GM18951 (cell line): ENCODE measurements around the gene TBL2.

Source experiments
- POLR2A ChIP-seq: IDR thresholded peaks from 4 replicates; pipeline ENCODE4 v1.6.1; 2011; ENCODE audit warnings: mild to moderate bottlenecking; ENCODE audit not compliant: insufficient read length, insufficient read depth; ENCODE audit errors: extremely low read depth
- in situ Hi-C: fragments of 300-500 bp; cut with MboI; formaldehyde crosslinking; loops from one replicate; pipeline ENCODE4 v1.12.0; 2022; ENCODE audit warnings: low sequenced_read_pairs, mixed read lengths, inconsistent platforms; ENCODE audit not compliant: unreplicated experiment

The TBL2 gene, protein sequence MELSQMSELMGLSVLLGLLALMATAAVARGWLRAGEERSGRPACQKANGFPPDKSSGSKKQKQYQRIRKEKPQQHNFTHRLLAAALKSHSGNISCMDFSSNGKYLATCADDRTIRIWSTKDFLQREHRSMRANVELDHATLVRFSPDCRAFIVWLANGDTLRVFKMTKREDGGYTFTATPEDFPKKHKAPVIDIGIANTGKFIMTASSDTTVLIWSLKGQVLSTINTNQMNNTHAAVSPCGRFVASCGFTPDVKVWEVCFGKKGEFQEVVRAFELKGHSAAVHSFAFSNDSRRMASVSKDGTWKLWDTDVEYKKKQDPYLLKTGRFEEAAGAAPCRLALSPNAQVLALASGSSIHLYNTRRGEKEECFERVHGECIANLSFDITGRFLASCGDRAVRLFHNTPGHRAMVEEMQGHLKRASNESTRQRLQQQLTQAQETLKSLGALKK

DNA sequence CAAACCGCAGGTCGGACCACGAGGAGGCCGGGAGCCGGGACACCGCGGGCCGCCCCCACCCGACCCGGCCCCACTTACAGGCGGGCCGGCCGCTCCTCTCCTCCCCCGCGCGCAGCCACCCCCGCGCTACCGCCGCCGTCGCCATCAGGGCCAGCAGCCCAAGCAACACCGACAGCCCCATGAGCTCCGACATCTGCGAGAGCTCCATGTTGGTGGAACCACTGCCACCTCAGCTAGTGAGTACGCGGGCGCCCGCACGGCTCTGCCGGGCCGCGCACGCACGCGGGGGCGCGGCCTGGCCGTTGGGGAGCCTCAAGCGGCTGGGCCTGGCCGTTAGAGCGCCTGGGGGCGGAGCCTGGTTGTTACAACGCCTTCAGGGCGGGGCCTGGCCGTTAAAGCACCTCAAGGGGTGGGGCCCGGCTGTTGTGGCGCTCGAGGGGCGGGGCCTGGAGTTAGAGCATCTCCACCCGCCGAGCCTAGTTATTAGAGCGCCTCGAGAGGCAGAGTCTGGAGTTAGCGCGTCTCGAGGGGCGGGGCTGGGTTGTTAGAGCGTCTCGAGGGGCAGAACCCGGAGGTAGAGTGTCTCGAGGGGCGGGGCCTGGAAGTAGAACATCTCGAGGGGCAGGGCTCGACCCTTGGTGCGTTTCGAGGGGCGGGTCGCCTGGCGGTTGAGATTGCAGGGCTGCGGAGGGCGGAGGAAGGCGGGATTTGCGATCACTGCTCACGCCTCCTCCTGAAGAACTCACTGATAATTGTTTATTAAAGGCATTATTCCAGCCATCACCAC, at the start of gene TBL2:
TBL2 (minus strand) TSS at position 238 of the 787 bp plus-strand sequence; CDS start at position 208, 30 bp downstream.
- TF ChIP-seq POLR2A, result peak; percentile 98
- in situ Hi-C loops, result no loop called here

DNA sequence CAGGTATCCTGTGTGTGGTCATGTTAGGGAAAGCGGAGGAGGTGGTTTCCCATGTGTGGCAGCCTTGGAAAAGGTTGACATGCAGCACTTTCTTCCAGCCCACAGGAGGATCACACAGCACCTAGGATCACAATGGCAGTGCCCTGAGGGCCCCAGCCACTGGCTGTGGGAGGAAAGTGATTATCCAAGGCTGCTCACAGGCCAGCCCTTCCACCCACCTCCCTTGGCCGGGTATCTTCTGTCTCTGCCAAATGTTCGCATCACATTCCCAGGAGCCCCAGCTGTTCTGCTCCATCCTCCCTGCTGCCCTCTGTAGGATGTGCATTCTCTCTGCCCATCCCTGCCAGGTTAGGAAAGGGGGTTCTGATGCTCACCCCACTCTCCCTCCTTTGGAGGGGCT, 48.4 kb upstream of the TBL2 start:
- in situ Hi-C loops, result no loop called here
- TF ChIP-seq POLR2A, result no peak

DNA sequence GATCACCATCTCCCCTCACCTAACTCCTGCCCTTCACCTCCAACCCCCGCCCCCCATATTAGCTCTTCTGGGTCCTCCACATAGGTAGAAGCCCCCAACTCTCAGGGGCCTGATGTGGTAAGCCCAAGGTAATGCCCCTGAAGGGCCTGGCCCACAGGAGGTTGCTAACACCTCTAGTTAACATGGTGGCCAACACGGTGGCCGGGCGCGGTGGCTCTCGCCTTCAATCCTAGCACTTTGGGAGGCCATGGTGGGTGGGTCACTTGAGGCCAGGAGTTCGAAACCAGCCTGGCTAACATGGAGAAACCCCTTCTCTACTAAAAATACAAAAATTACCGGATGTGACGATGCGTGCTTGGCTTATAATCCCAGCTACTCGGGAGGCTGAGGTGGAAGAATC, 46.9 kb upstream of the TBL2 start:
- in situ Hi-C loops, result no loop called here
- TF ChIP-seq POLR2A, result no peak

DNA sequence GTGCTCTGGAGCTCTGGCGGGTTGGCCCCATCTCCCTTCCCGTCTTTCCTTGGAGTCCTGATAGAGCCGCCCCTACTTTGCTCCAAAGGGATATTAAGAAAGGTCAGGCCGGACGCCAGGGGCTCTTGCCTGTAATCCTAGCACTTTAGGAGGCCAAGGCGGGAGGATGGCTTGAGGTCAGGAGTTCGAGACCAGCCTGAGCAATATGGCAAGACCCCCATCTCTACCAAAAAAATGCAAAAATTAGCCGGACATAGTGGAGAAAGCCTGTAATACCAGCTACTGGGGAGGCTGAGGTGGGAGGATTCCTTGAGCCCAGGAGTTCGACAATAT, 46.3 kb upstream of the TBL2 start:
- no peak for TF ChIP-seq POLR2A
- in situ Hi-C loops, result loop anchor here (25.0 kb wide), 1 partner anchor 238 kb away; the partner anchor contains the start of gene TMEM270

DNA sequence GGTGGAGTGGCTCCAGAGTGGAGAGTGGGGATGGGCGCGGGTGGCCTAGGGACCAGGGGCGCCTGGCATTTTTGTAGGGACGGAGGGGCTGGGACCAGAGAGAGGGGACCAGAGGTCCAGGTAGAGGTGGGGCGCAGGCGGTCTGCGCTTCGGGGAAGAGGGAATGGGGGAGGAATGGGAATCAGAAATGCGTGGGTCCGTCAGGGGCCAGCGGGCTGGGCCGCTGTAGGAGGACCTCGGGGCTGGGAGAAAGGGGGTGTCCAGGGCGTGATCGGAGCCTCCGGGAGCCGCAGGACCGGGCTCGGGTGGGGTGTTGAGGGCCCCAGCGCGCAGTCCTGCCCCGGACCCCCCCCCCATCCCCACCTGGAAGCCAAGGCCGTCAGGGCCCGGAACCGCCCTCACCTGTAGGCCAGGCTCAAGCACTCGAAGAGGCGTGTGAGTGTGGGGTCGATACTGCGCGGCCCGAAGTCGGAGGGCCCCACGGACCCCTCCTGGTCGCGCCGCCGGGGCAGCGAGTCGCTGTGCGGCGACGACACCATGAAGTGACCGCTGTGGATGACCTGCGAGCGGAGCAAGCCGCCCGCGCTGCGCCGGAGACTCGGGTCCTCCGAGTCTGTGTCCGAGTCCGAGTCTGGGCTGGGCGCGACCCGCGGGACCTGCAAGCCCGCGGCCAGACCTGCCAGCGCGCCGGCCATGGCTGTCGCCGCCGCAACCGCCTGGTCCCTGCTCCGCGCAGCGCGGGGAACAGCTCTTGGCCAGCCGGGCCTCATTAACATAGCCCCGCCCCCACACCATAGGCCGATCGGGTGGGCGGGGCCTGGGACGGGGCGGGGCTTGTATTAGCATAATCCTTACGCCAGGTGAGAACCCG, 45.7 kb upstream of the TBL2 start, which contains the start of gene MLXIPL:
MLXIPL (minus strand) TSS at position 725 of the 871 bp plus-strand sequence; CDS start at position 695, 30 bp downstream.
- no peak for TF ChIP-seq POLR2A
- in situ Hi-C loops, result loop anchor here (25.0 kb wide), 1 partner anchor 238 kb away; the partner anchor contains the start of gene TMEM270

DNA sequence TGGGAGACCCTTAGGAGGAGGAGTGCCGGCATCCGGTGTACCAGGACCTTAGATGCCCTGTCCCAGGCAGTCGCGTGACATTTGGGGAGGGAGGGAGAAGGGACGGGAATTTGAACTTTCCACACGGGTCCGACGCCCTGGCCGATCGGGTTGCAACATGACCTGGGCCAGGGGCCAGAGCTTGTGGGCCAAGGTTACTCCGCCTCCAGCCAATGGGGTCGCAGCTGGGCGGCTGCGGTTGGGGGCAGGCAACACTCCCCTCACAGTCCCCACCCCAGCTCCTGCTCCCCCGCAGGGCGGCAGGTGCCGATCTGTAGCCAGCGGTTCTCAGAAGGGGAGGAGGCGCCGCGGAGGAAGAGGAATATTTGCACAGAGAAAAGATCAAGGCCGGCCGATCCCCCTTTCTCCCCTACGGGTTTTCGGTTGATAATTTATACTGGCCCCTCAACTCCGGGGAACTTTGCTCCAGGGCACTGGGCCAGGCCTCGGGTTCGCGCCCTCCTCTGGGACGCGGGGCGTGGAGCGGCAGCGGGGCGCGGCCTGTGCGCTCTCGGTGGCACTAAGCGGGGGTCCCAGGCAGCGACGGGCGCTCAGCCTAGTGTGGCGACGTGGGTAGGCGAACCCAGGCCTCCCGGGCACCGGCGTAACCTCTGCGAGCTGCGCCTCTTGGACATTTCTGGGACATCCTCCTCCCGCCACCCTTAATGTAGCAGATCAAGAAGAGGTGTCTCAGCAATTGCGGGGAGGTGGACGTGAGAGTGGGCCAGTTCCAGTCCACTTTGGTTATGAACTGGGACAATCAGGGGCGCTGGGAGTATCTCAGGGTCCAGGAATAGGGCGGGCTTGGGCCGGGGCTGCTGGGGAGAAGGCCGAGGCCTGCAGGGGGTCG, 44.8 kb upstream of the TBL2 start:
- no peak for TF ChIP-seq POLR2A
- in situ Hi-C loops, result loop anchor here (25.0 kb wide), 1 partner anchor 239 kb away; the partner anchor contains the start of gene TMEM270

DNA sequence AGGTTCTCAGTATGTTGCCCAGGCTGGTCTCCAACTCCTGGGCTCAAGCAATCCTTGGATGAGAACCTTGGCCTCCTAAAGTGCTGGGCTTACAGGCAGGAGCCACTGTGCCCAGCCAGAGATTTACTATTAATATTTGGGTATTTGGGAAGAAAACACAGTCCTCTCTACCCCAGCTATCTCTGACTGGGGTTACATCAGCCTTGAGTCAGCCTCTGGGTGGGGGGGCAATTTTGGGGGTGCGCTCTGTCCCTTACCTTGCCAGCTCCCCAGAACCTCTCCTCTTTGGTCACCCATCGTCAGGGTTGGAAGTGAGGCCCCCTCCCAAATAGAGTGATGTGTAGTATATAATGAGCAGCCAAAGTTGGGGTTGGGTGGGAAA, 44.1 kb upstream of the TBL2 start:
- no peak for TF ChIP-seq POLR2A
- in situ Hi-C loops, result loop anchor here (25.0 kb wide), 1 partner anchor 240 kb away; the partner anchor contains the start of gene TMEM270

DNA sequence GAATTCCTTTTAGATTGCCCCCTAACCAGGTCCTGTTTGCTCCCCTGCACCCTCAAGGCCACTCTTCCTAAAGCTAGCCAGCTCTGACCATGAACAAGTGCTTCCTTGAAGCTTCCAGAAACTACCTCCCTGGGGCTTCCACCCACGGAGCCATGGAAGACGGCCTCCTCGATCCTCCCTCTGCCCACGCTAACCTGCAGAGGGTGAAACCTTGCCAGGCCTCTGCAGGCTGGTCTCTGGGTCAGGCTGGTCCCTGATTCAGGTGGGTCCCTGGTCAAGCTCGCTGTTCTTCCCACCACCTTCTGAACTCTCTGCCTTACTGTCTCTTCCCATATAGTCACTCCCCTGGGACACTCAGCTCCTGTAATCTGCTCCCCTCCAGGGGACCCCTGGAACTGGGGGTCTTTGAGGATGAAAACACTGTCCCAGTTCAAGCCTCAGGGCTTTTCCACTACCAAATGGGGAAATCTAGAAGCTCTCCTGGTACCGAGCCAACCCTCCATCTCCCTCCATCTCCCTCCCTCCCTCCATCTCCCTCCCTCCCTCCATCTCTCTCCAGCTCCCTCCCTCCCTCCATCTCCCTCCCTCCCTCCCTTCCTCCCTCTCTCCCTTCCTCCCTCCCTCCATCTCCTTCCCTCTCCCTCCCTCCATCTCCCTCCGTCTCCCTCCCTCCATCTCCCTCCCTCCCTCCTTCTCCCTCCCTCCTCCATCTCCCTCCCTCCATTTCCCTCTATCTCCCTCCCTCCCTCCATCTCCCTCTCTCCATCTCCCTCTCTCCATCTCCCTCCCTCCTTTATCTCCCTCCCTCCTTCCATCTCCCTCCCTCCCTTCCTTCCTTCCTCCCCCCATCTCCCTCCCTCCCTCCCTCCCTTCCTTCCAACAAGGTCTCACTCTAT, 43.0 kb upstream of the TBL2 start:
- TF ChIP-seq POLR2A, result no peak

DNA sequence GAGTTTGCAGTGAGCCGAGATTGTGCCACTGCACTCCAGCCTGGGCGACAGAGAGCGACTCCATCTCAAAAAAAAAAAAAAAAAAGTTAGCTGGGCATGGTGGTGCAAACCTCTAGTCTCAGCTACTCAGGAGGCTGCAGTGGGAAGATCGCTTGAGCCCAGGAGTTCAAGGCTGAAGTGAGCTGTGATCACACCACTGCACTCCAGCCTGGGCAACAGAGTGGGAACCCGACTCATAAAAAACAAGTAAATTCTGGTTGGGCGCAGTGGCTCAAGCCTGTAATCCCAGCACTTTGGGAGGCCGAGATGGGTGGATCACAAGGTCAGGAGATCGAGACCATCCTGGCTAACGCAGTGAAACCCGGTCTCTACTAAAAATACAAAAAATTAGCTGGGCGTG, 41.0 kb upstream of the TBL2 start:
- in situ Hi-C loops, result loop anchor here (25.0 kb wide), 1 partner anchor 243 kb away; the partner anchor contains the start of gene TMEM270

More for the DNA sequence above, 43.0 kb upstream of the TBL2 start:
- in situ Hi-C loops, result loop anchor here (25.0 kb wide), 1 partner anchor 241 kb away; the partner anchor contains the start of gene TMEM270

DNA sequence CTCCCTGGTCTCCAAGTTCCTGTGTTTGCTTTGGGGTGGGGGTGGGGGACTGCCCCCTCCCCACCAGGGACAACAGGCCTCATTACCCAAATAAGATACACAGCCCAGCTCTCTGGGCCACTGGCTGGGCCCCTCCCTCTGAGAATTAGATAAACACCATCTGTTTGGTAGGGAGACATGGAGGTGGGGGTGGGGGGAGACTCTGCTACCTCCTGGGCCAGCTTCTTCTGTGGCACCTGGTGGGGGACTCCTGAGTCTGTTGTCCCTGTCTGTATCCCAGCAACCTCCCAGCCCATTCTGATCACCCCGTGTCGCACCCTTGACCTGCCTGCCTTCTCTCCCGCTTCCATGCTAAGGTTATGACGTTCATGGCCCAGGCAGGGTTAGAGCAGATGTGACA, 40.2 kb upstream of the TBL2 start:
- in situ Hi-C loops, result loop anchor here (25.0 kb wide), 1 partner anchor 244 kb away; the partner anchor contains the start of gene TMEM270
- TF ChIP-seq POLR2A, result no peak

DNA sequence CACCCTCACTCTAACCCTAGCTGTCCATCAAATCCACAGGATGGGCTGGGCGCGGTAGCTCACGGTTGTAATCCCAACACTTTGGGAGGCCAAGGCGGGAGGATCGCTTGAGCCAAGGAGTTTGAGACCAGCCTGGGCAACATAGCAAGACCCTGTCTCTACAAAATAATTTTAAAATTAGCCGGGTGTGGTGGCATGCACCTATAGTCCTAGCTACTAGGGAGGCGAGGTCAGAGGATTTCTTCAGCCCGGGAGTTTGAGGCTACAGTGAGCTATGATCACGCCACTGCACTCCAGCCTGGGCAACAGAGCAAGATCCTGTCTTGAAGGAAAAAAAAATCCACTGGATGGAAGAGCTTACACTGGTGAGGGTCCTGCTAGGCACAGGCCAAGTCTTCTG, 39.1 kb upstream of the TBL2 start:
- in situ Hi-C loops, result loop anchor here (25.0 kb wide), 1 partner anchor 245 kb away; the partner anchor contains the start of gene TMEM270
